Measurements from ENCODE around the gene TAOK1.

Gene TAOK1

GRCh38 chr17:29582254-29582765, 192.1 kb downstream of the TAOK1 start:
- H3K36me3 ChIP-seq, result peaks cover 3% of the 10 kb centered on the region; the same call in 1 of the 2 replicates
- TF ChIP-seq, protein P1, sequence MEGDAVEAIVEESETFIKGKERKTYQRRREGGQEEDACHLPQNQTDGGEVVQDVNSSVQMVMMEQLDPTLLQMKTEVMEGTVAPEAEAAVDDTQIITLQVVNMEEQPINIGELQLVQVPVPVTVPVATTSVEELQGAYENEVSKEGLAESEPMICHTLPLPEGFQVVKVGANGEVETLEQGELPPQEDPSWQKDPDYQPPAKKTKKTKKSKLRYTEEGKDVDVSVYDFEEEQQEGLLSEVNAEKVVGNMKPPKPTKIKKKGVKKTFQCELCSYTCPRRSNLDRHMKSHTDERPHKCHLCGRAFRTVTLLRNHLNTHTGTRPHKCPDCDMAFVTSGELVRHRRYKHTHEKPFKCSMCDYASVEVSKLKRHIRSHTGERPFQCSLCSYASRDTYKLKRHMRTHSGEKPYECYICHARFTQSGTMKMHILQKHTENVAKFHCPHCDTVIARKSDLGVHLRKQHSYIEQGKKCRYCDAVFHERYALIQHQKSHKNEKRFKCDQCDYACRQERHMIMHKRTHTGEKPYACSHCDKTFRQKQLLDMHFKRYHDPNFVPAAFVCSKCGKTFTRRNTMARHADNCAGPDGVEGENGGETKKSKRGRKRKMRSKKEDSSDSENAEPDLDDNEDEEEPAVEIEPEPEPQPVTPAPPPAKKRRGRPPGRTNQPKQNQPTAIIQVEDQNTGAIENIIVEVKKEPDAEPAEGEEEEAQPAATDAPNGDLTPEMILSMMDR (IDR thresholded peaks at IDR 0.05; ENCODE audit: low read depth, low read length), result no peak

DNA sequence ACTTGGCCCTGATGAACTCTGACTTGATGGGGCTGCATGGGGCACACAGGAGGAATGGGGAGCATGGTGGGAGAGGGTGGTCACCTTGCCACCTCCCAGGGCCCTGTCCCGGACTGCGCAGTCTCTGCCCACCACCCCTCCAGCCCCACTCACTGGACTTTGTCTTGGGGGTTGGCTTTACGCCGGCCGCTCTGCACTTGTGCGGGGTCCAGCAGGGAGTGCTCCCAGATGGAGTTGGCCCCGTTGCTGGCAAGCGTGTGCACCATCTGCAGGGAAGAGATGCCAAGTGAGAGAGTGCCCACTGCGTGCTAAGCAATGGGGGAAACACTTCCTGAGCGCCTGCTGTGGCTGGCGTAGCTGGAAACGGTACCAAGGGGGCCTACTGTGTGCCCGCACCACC, 192.6 kb downstream of the TAOK1 start:
- H3K27me3 ChIP-seq, result no peaks in the 10 kb centered on the region
- H3K4me3 ChIP-seq (ENCODE audit: low read depth, low read length), result no peak overlapping the region
- no peaks in the 10 kb centered on the region for H3K4me1 ChIP-seq
- TF ChIP-seq, protein P1 (IDR thresholded peaks at IDR 0.05; ENCODE audit: low read depth, low read length), result no peak
- no peak for DNase-seq
- H3K9me3 ChIP-seq, result no peaks in the 10 kb centered on the region
- H3K36me3 ChIP-seq, result peaks cover 3% of the 10 kb centered on the region; the same call in 1 of the 2 replicates

More at GRCh38 chr17:29582254-29582765, 192.1 kb downstream of the TAOK1 start:
- H3K27me3 ChIP-seq, result no peaks in the 10 kb centered on the region
- no peaks in the 10 kb centered on the region for H3K4me1 ChIP-seq
- H3K9me3 ChIP-seq, result no peaks in the 10 kb centered on the region
- no peak overlapping the region for H3K4me3 ChIP-seq (ENCODE audit: low read depth, low read length)
- DNase-seq, result no peak

DNA sequence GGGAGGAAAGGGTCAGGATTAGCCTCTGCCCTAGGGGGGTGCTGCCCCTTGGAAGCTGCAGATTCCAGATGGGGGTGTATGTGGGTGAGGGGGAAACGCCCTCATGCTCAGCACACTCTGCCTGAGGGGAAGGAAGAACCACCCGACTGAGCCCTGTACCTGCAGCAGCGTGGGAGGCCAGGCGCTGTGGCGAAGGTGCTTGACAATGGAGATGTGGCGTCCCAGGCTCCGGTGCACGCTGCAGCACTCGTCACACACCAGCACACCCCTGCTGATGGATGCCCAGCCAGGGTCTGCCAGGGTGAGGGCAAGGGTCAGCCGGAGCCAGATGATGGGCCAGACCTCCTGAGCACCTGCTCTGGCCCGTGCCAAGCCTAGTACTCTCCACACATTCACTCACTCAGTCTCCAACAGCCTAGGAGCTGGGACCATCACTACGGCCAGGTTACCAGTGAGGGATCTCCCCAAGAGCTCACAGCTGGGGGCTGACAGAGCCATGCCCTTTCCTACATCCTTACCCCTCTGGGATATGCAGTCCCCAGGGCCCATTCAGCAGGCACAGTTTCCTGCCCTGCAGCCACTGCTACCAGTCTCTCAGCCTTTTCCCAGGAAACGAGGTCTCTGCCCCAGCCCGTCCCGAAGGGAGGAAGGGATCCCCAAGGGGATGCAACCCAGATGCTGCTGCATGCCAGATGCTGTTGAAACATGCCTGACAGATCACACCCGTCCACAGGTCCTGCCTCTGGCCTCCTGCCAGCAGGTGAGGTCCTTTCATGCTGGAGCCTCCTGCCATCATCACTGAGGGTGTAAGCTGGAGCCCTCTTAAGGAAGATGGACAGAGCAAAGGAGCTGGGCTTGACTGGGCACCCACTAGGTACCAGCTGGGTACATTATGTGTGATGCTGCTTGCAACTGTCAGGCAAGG, 193.4 kb downstream of the TAOK1 start:
- H3K27me3 ChIP-seq, result no peaks in the 10 kb centered on the region
- no peak overlapping the region for H3K4me3 ChIP-seq (ENCODE audit: low read depth, low read length)
- H3K9me3 ChIP-seq, result no peaks in the 10 kb centered on the region
- no peak for DNase-seq
- no peaks in the 10 kb centered on the region for H3K4me1 ChIP-seq
- TF ChIP-seq, protein P1 (IDR thresholded peaks at IDR 0.05; ENCODE audit: low read depth, low read length), result no peak
- peaks cover 3% of the 10 kb centered on the region; the same call in 1 of the 2 replicates for H3K36me3 ChIP-seq

DNA sequence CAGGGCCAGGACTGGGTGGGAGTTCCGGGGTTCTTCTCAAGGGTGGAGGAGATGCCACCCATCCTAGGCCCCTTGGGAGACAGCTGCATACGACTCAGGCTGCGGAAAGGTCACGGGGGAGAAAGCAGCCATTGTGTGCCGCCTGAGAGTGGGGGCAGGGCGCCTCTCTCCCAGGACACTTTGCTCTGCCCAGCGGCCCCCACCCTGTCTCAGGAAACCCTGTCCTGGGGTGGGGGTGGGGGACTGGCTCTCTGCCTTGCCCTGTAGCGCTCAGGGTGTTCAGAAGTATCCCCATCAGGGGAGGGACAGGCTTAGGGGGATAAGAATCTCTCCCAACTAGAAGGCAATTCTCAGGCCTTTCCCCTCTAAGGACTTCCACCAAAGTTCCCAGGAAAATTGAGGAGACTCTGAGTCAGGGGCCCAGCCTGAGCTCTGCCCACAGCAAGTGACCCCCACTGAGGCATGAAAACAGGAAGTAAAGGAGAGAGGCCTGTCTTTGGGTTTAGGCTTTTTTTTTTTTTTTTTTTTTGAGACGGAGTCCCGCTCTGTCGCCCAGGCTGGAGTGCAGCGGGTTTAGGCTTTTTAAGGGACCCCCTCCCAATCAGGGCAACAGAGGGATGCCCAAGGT, 194.4 kb downstream of the TAOK1 start:
- no peaks in the 10 kb centered on the region for H3K4me1 ChIP-seq
- no peaks in the 10 kb centered on the region for H3K9me3 ChIP-seq
- no peak for DNase-seq
- H3K27me3 ChIP-seq, result no peaks in the 10 kb centered on the region
- no peak overlapping the region for H3K4me3 ChIP-seq (ENCODE audit: low read depth, low read length)
- peaks cover 3% of the 10 kb centered on the region; the same call in 1 of the 2 replicates for H3K36me3 ChIP-seq
- TF ChIP-seq, protein P1 (IDR thresholded peaks at IDR 0.05; ENCODE audit: low read depth, low read length), result no peak

- TF ChIP-seq, protein P1 (IDR thresholded peaks at IDR 0.05; ENCODE audit: low read depth, low read length), result 0 out of 2 replicates have a peak, but pooled peaks have one; percentile 16
- no peaks in the 10 kb centered on the region for H3K9me3 ChIP-seq
- peaks cover 3% of the 10 kb centered on the region; the same call in 1 of the 2 replicates for H3K36me3 ChIP-seq
- H3K4me3 ChIP-seq (ENCODE audit: low read depth, low read length), result no peak overlapping the region
- H3K27me3 ChIP-seq, result no peaks in the 10 kb centered on the region
- no peak for DNase-seq
- peaks cover 4% of the 10 kb centered on the region; the same call in 1 of the 2 replicates for H3K4me1 ChIP-seq
These were observed 195.1 kb downstream of the TAOK1 start for GRCh38 chr17:29585080-29585751.

All from BE2C (cell line).